Pancreas (tissue), 10 donors: Measurements from ENCODE around the gene FBLN1. TPM values are rescaled to one million over a fixed set of nuclear protein-coding genes. Genes with fewer than 3 reads are reported as not detected.

Experiments
- ATAC-seq, 4 donors: fragments of 200-7000 bp; cut with Tn5 transposase; one replicate each; pipeline versions ENCODE4 v1.8.0 to v1.9.1; 2020; ENCODE audit warnings: mild to moderate bottlenecking in 4 of 4, moderate library complexity in 4 of 4
- DNase-seq, 6 donors: peaks; one replicate each; pipeline ENCODE4 v3.0.0-alpha.2; 2020
- FAIRE-seq: peaks from 2 replicates; lab custom pipeline; 2012; peaks lifted over from hg19 to GRCh38; lab: Jason Lieb, UNC
- H3K27ac ChIP-seq, 4 donors: fragments of 200-600 bp; sonication (generic); 1 replicate in 3 of 4; 2 replicates in 1 of 4; pipeline versions ENCODE4 v1.5.0 to v1.8.0; 2020
- H3K27me3 ChIP-seq, 4 donors: fragments of 200-600 bp; one replicate each; pipeline ENCODE4 v1.8.0; 2021
- H3K36me3 ChIP-seq, 3 donors: fragments of 200-600 bp; sonication (generic) in 1 of 3; one replicate each; pipeline versions ENCODE4 v1.5.0 to v1.8.0; 2020 to 2021
- H3K4me1 ChIP-seq, 3 donors: fragments of 200-600 bp; one replicate each; pipeline ENCODE4 v1.8.0; 2021
- H3K4me3 ChIP-seq, 4 donors: fragments of 200-600 bp; sonication (generic) in 2 of 4; one replicate each; pipeline versions ENCODE4 v1.5.0 to v1.8.0; 2020 to 2021
- H3K9me3 ChIP-seq, 4 donors: fragments of 200-600 bp; one replicate each; pipeline ENCODE4 v1.8.0; 2021
- CTCF ChIP-seq, 4 donors: fragments of 200-600 bp; sonication (generic) in 3 of 4; IDR thresholded peaks; one replicate each; pipeline versions ENCODE4 v1.5.0 to v1.8.0; 2021; ENCODE audit warnings: antibody characterized with exemption in 4 of 4
- WGBS, 2 donors: extraction: QIAGEN DNeasy Blood & Tissue Kit; methylation state at CpG; one replicate each; pipeline ENCODE4 v1.1.7; 2013; 5-methylcytosine and 5-hydroxymethylcytosine counted together
- intact Hi-C, 3 donors: fragments of 100-400 bp; cut with DNase I; formaldehyde crosslinking; loops; one replicate each; pipeline versions ENCODE4 v1.11.1 to v1.14.2; 2022
- polyA plus RNA-seq, 2 donors: library from polyadenylated mRNA; stranded (reverse); fragments of 200-250 nt; gene quantifications; one replicate each; pipeline ENCODE4 v1.2.3, GENCODE V29; 2013
- total RNA-seq, 6 donors: library from RNA; stranded (reverse); fragmentation: NEBNext Ultra II Directional in 4 of 6; extraction: Animal tissue kit (Norgen Biotek cat#: 25700) in 4 of 6; gene quantifications; one replicate each; pipeline versions ENCODE4 v1.2.1 to v1.2.4, GENCODE V29; 2021 to 2023
- donor health status: healthy with polysubstance abuse.
- donor health status: DM: no; HTN: no; CAD: no; lungs with moderate emphysema.
- donor health status: DM: no; HTN: no; CAD: no.
- donor health status: control.
- donor health status: control.
- donor health status: Bipolar disorder and iron deficiency.
- donor health status: DM: yes; HTN: yes; CAD: no.
- donor health status: DM: no; HTN: no; CAD: no.
- donor health status: DM: no; HTN: no; CAD: no.
- donor health status: DM: yes; HTN: yes; CAD: no.

Gene FBLN1
- total and polyA plus RNA-seq, 8 donors: 12.0 to 114 (median 21.5) TPM

GRCh38 chr22:45473626-45474237 is 29.0 kb upstream of the FBLN1 start:
- FAIRE-seq: no peak
- H3K4me3 ChIP-seq: no peak overlapping the region
- no peak overlapping the region for H3K27ac ChIP-seq
- no peaks in the 10 kb centered on the region for H3K9me3 ChIP-seq
- no peak for ATAC-seq
- no peak for DNase-seq
- H3K27me3 ChIP-seq: no peaks in the 10 kb centered on the region
- WGBS, 2 donors: 70 to 76% methylated on average over 6 of the region's 6 CpGs
- H3K36me3 ChIP-seq: no peaks in the 10 kb centered on the region
- intact Hi-C loops: no loop called here
- no peaks in the 10 kb centered on the region for H3K4me1 ChIP-seq
- no peak for TF ChIP-seq CTCF (IDR thresholded peaks at IDR 0.05)

GRCh38 chr22:45475063-45475747 is 27.5 kb upstream of the FBLN1 start:
- DNase-seq (no peak), FAIRE-seq (no peak), ATAC-seq (no peak)
- WGBS, 2 donors: 59 to 63% methylated on average over 8 of the region's 8 CpGs
- no peaks in the 10 kb centered on the region for H3K4me1 ChIP-seq
- no peaks in the 10 kb centered on the region for H3K27me3 ChIP-seq
- H3K4me3 ChIP-seq: no peak overlapping the region
- intact Hi-C loops: no loop called here
- no peak for TF ChIP-seq CTCF (IDR thresholded peaks at IDR 0.05)
- no peaks in the 10 kb centered on the region for H3K36me3 ChIP-seq
- no peak overlapping the region for H3K27ac ChIP-seq
- H3K9me3 ChIP-seq: no peaks in the 10 kb centered on the region

GRCh38 chr22:45475851-45476514 is 26.7 kb upstream of the FBLN1 start:
- Histone ChIP-seq H3K27me3 (no peaks in the 10 kb centered on the region), H3K9me3 (no peaks in the 10 kb centered on the region), H3K36me3 (no peaks in the 10 kb centered on the region), H3K4me1 (no peaks in the 10 kb centered on the region), H3K4me3 (no peak overlapping the region), H3K27ac (no peak overlapping the region)
- DNase-seq: peak in 1 of 6 donors; percentile 24
- no peak for FAIRE-seq
- 66 to 78% methylated on average over 15 of the region's 15 CpGs for WGBS, 2 donors
- TF ChIP-seq CTCF (IDR thresholded peaks at IDR 0.05): no peak
- intact Hi-C loops: no loop called here
- peak in 1 of 4 donors; percentile 30 for ATAC-seq

- WGBS, 2 donors: 62 to 75% methylated on average over 6 of the region's 6 CpGs
- ATAC-seq: no peak
Observed at GRCh38 chr22:45476814-45477213, 25.9 kb upstream of the FBLN1 start.

More at GRCh38 chr22:45476814-45477213, 25.9 kb upstream of the FBLN1 start:
- H3K27me3 ChIP-seq: no peaks in the 10 kb centered on the region
- DNase-seq: no peak
- no peaks in the 10 kb centered on the region for H3K4me1 ChIP-seq
- no peak overlapping the region for H3K27ac ChIP-seq
- no peak overlapping the region for H3K4me3 ChIP-seq
- no peaks in the 10 kb centered on the region for H3K36me3 ChIP-seq
- no peaks in the 10 kb centered on the region for H3K9me3 ChIP-seq
- FAIRE-seq: no peak
- no peak for TF ChIP-seq CTCF (IDR thresholded peaks at IDR 0.05)
- intact Hi-C loops: no loop called here
